ENCODE measurements around the gene FAM53A.

The FAM53A gene

DNA sequence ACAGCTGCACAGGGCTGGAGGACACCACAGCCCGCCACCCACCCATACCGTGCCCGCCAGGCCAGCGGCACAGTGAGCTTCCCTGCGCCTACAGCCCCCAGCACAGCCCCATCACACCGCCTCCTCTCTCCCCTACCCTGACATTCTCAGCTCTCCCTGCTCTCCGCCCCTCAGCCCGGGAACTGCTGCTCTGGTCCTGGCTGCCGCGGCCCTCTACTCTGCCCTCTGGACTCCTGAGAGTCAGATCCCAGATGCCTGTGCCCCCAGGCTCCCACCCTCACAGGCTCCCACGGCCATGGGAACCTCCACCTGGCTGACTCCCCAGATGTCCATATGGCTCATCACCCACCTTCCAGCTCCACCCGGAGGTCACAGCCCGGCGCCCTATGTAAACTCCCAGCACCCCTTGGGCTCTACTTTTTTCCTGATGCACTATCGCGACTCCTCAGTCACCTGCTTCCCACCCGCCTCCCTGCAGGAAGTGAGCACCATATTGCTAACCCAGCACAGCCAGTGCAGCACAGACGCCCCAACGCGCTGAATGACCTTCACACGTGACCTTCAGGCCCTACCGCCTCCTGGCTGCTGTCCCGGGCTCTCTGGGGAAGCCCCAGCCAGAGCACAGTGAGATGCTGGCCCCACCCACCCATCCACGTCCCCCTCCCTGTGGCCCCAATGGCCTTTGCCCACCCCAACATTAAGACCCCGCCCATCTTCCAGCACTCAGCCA, 23.0 kb downstream of the FAM53A start:
- peaks cover 10% of the 10 kb centered on the region for H3K4me1 ChIP-seq (ENCODE audit: control insufficient read depth, insufficient read depth, low read depth, low read length)
- H3K27me3 ChIP-seq (ENCODE audit: control insufficient read depth in 1 of 2, insufficient read depth in 1 of 2, low read length in 2 of 2) = no peaks in the 10 kb centered on the region
- no peak overlapping the region for H2BK5ac ChIP-seq (ENCODE audit: low read depth, low read length, poor library complexity, severe bottlenecking)
- H3K4ac ChIP-seq (ENCODE audit: low read depth in 1 of 2, low read length in 2 of 2) = no peak overlapping the region
- no peak overlapping the region for H2BK120ac ChIP-seq (ENCODE audit: low read depth, low read length)
- peaks cover 3% of the 10 kb centered on the region for H3K79me1 ChIP-seq (replicated peaks; ENCODE audit: low read length, poor library complexity, severe bottlenecking)
- no peak for DNase-seq
- H2AK5ac ChIP-seq (ENCODE audit: low read length, severe bottlenecking) = no peak overlapping the region
- no peak overlapping the region for H3K9ac ChIP-seq (ENCODE audit: low read length)
- H4K8ac ChIP-seq (ENCODE audit: low read length) = no peak overlapping the region
- no peak overlapping the region for H3K27ac ChIP-seq (ENCODE audit: low read length, poor library complexity, severe bottlenecking)
- no peak overlapping the region for H3K18ac ChIP-seq (ENCODE audit: low read depth in 1 of 2, low read length in 2 of 2)
- no peak overlapping the region for H3K14ac ChIP-seq (ENCODE audit: low read length in 2 of 2)
- H3K9me3 ChIP-seq (ENCODE audit: control insufficient read depth, low read length) = no peaks in the 10 kb centered on the region
- no peak overlapping the region for H4K91ac ChIP-seq (ENCODE audit: low read length)
- no peak overlapping the region for H2BK15ac ChIP-seq (ENCODE audit: low read depth, poor library complexity, severe bottlenecking)
- H2AFZ ChIP-seq (ENCODE audit: low read depth, low read length) = no peak overlapping the region
- no peak overlapping the region for H2BK12ac ChIP-seq (ENCODE audit: low read length in 2 of 2)
- H3K23ac ChIP-seq (ENCODE audit: low read length in 2 of 2) = no peak overlapping the region
- no peak overlapping the region for H3K4me3 ChIP-seq (ENCODE audit: insufficient read depth in 1 of 2, low read depth in 1 of 2, low read length in 2 of 2)
- peaks cover 0 to 26% of the 10 kb centered on the region in 2 experiments for H3K36me3 ChIP-seq (ENCODE audit: control insufficient read depth in 1 of 2, insufficient read depth in 2 of 2, low read depth in 1 of 2, low read length in 2 of 2)
- WGBS = 84% methylated on average over 25 of the region's 25 CpGs
- no peak overlapping the region for H3K4me2 ChIP-seq (ENCODE audit: low read length, poor library complexity, severe bottlenecking)

DNA sequence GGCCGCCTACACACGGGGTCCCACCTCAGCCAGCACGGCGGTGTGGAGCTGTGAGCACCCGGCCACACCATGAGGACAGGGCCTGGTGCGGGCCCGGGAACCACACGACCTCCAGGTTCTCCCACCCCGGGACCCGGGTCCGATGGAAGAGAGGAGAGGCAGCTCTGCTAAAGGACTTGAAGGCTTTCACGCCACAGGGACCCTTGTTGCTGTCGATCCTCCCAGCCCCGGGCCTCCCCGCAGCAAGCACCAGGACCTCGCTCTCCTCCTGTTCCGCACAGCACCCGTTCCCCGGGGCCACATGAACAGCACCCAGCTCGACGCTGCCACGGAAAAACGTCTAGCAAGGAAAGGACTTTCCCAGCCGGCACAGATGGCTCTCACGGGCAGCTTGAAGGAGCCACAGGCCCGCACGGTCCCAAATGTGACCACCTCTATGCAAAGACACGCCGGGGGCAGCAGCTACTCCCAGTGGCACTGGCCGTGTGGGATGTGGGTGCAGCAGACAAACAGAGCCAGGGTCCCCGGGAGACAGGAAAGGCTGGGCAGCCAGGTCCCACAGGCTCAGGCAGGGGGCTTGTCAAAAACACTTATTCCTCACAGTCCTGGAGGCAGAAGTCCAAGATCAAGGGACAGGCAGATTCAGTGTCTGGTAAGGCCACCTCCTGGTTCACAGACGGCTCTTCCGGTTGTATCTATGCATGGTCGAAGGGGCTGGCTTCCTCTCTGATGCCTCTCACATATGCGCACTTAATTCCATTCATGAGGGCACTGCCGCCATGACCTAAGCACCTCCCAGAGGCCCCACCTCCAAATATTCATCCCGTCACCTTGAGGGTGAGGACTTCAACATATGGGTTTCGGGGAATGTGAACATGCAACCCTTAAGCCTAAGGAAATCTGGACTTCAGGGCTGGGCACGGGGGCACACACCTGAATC, 24.7 kb downstream of the FAM53A start:
- no peak overlapping the region for H2BK120ac ChIP-seq (ENCODE audit: low read depth, low read length)

DNA sequence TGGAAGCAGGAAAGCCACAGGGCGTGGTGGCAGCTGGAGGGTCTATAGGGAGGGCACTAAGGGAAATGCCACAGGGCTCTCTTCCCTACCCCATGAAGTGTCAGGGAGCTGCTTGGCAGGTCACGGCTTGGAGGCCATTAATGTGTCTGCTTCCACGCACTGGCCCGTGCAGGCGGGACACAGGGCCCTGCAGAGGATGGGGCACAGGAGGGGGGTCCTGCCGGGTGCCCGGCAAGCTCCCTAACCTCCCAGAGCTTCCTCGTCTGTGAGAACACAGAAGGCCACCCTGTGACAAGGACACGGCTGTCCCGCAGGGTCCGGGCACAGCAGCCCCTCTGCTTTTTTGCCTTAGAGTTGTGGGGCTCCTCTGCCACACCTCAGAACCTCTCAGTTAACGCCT, 25.5 kb downstream of the FAM53A start:
- Histone ChIP-seq H3K27me3 (ENCODE audit: control insufficient read depth in 1 of 2, insufficient read depth in 1 of 2, low read length in 2 of 2) (no peaks in the 10 kb centered on the region), H3K4me1 (ENCODE audit: control insufficient read depth, insufficient read depth, low read depth, low read length) (peaks cover 11% of the 10 kb centered on the region), H2AFZ (ENCODE audit: low read depth, low read length) (no peak overlapping the region), H2BK15ac (ENCODE audit: low read depth, poor library complexity, severe bottlenecking) (no peak overlapping the region), H2BK5ac (ENCODE audit: low read depth, low read length, poor library complexity, severe bottlenecking) (no peak overlapping the region), H2BK12ac (ENCODE audit: low read length in 2 of 2) (no peak overlapping the region), H3K14ac (ENCODE audit: low read length in 2 of 2) (no peak overlapping the region), H3K9me3 (ENCODE audit: control insufficient read depth, low read length) (no peaks in the 10 kb centered on the region), H4K8ac (ENCODE audit: low read length) (no peak overlapping the region), H3K9ac (ENCODE audit: low read length) (no peak overlapping the region), H3K36me3 (ENCODE audit: control insufficient read depth in 1 of 2, insufficient read depth in 2 of 2, low read depth in 1 of 2, low read length in 2 of 2) (peaks cover 0 to 48% of the 10 kb centered on the region in 2 experiments), H4K91ac (ENCODE audit: low read length) (no peak overlapping the region), H3K27ac (ENCODE audit: low read length, poor library complexity, severe bottlenecking) (no peak overlapping the region), H3K18ac (ENCODE audit: low read depth in 1 of 2, low read length in 2 of 2) (no peak overlapping the region), H3K4me2 (ENCODE audit: low read length, poor library complexity, severe bottlenecking) (no peak overlapping the region), H2AK5ac (ENCODE audit: low read length, severe bottlenecking) (no peak overlapping the region), H2BK120ac (ENCODE audit: low read depth, low read length) (no peak overlapping the region), H3K79me1 (replicated peaks; ENCODE audit: low read length, poor library complexity, severe bottlenecking) (peaks cover 6% of the 10 kb centered on the region), H3K4me3 (ENCODE audit: insufficient read depth in 1 of 2, low read depth in 1 of 2, low read length in 2 of 2) (no peak overlapping the region), H3K23ac (ENCODE audit: low read length in 2 of 2) (no peak overlapping the region), H3K4ac (ENCODE audit: low read depth in 1 of 2, low read length in 2 of 2) (no peak overlapping the region)
- DNase-seq = no peak
- 93% methylated on average over 11 of the region's 12 CpGs for WGBS

More for the DNA sequence above, 24.7 kb downstream of the FAM53A start:
- 90% methylated on average over 39 of the region's 39 CpGs for WGBS
- H3K79me1 ChIP-seq (replicated peaks; ENCODE audit: low read length, poor library complexity, severe bottlenecking) = peaks cover 3% of the 10 kb centered on the region
- H2AK5ac ChIP-seq (ENCODE audit: low read length, severe bottlenecking) = no peak overlapping the region
- peaks cover 11% of the 10 kb centered on the region for H3K4me1 ChIP-seq (ENCODE audit: control insufficient read depth, insufficient read depth, low read depth, low read length)
- no peak overlapping the region for H3K4me2 ChIP-seq (ENCODE audit: low read length, poor library complexity, severe bottlenecking)
- H3K4me3 ChIP-seq (ENCODE audit: insufficient read depth in 1 of 2, low read depth in 1 of 2, low read length in 2 of 2) = no peak overlapping the region
- H2BK15ac ChIP-seq (ENCODE audit: low read depth, poor library complexity, severe bottlenecking) = no peak overlapping the region
- H4K8ac ChIP-seq (ENCODE audit: low read length) = no peak overlapping the region
- DNase-seq = no peak
- peak overlapping the region in 1 of 2 experiments; percentile 36 for H3K14ac ChIP-seq (ENCODE audit: low read length in 2 of 2)
- no peak overlapping the region for H3K18ac ChIP-seq (ENCODE audit: low read depth in 1 of 2, low read length in 2 of 2)
- H3K23ac ChIP-seq (ENCODE audit: low read length in 2 of 2) = no peak overlapping the region
- H3K27ac ChIP-seq (ENCODE audit: low read length, poor library complexity, severe bottlenecking) = no peak overlapping the region
- H3K4ac ChIP-seq (ENCODE audit: low read depth in 1 of 2, low read length in 2 of 2) = no peak overlapping the region
- H2AFZ ChIP-seq (ENCODE audit: low read depth, low read length) = no peak overlapping the region
- H3K27me3 ChIP-seq (ENCODE audit: control insufficient read depth in 1 of 2, insufficient read depth in 1 of 2, low read length in 2 of 2) = no peaks in the 10 kb centered on the region
- no peak overlapping the region for H2BK12ac ChIP-seq (ENCODE audit: low read length in 2 of 2)
- H2BK5ac ChIP-seq (ENCODE audit: low read depth, low read length, poor library complexity, severe bottlenecking) = no peak overlapping the region
- H4K91ac ChIP-seq (ENCODE audit: low read length) = no peak overlapping the region
- H3K9ac ChIP-seq (ENCODE audit: low read length) = no peak overlapping the region
- H3K36me3 ChIP-seq (ENCODE audit: control insufficient read depth in 1 of 2, insufficient read depth in 2 of 2, low read depth in 1 of 2, low read length in 2 of 2) = peaks cover 0 to 40% of the 10 kb centered on the region in 2 experiments
- no peaks in the 10 kb centered on the region for H3K9me3 ChIP-seq (ENCODE audit: control insufficient read depth, low read length)

DNA sequence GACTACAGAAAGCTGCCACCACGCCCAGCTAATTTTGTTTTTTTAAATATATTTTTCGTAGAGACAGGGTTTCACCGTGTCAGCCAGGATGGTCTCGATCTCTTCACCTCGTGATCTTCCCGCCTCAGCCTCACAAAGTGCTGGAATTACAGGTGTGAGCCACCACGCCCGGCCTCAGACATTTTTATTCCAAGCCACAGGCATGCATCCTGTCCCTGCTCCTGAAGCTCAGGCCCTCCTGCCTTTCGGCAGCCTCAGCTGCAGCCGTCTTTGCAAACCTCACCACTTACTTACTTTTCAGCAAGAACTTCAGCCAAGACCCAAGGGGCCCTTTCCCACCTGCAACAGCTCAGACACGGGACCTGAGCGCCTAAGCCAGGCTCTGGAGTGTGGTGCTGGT, 26.0 kb downstream of the FAM53A start:
- no peak overlapping the region for H3K4me3 ChIP-seq (ENCODE audit: insufficient read depth in 1 of 2, low read depth in 1 of 2, low read length in 2 of 2)

More for the DNA sequence above, 26.0 kb downstream of the FAM53A start:
- Histone ChIP-seq H3K4me1 (ENCODE audit: control insufficient read depth, insufficient read depth, low read depth, low read length) (peaks cover 11% of the 10 kb centered on the region), H4K91ac (ENCODE audit: low read length) (no peak overlapping the region), H3K14ac (ENCODE audit: low read length in 2 of 2) (no peak overlapping the region), H3K23ac (ENCODE audit: low read length in 2 of 2) (no peak overlapping the region), H3K9ac (ENCODE audit: low read length) (no peak overlapping the region), H2AK5ac (ENCODE audit: low read length, severe bottlenecking) (no peak overlapping the region), H3K9me3 (ENCODE audit: control insufficient read depth, low read length) (no peaks in the 10 kb centered on the region), H2BK15ac (ENCODE audit: low read depth, poor library complexity, severe bottlenecking) (no peak overlapping the region), H3K18ac (ENCODE audit: low read depth in 1 of 2, low read length in 2 of 2) (no peak overlapping the region), H3K4ac (ENCODE audit: low read depth in 1 of 2, low read length in 2 of 2) (no peak overlapping the region), H4K8ac (ENCODE audit: low read length) (no peak overlapping the region), H3K27ac (ENCODE audit: low read length, poor library complexity, severe bottlenecking) (no peak overlapping the region), H3K27me3 (ENCODE audit: control insufficient read depth in 1 of 2, insufficient read depth in 1 of 2, low read length in 2 of 2) (no peaks in the 10 kb centered on the region), H3K4me2 (ENCODE audit: low read length, poor library complexity, severe bottlenecking) (no peak overlapping the region), H2BK5ac (ENCODE audit: low read depth, low read length, poor library complexity, severe bottlenecking) (no peak overlapping the region), H2BK12ac (ENCODE audit: low read length in 2 of 2) (no peak overlapping the region), H2AFZ (ENCODE audit: low read depth, low read length) (no peak overlapping the region), H2BK120ac (ENCODE audit: low read depth, low read length) (no peak overlapping the region), H3K36me3 (ENCODE audit: control insufficient read depth in 1 of 2, insufficient read depth in 2 of 2, low read depth in 1 of 2, low read length in 2 of 2) (peaks cover 0 to 48% of the 10 kb centered on the region in 2 experiments), H3K79me1 (replicated peaks; ENCODE audit: low read length, poor library complexity, severe bottlenecking) (peaks cover 6% of the 10 kb centered on the region)
- 89% methylated on average over 12 of the region's 12 CpGs for WGBS
- DNase-seq = no peak
